Lower leg skin (tissue), 3 donors: Measurements from ENCODE around the gene C16orf90.
A peak's percentile ranks its signal among the peaks of the same experiment; 100 is the strongest.

ENCODE experiments used
- POLR2A ChIP-seq, 2 donors: fragments of 450-650 bp; IDR thresholded peaks; one replicate each; pipeline ENCODE4 v1.6.1; 2016 to 2017; ENCODE audit warnings: antibody characterized with exemption in 2 of 2, mild to moderate bottlenecking in 1 of 2, moderate library complexity in 1 of 2
- TF ChIP-seq, protein P1 (sequence below), 3 donors: fragments of 450-650 bp; IDR thresholded peaks; one replicate each; pipeline ENCODE4 v1.5.1; 2016; ENCODE audit warnings: antibody characterized with exemption in 3 of 3, mild to moderate bottlenecking in 3 of 3, moderate library complexity in 2 of 3

DNA sequence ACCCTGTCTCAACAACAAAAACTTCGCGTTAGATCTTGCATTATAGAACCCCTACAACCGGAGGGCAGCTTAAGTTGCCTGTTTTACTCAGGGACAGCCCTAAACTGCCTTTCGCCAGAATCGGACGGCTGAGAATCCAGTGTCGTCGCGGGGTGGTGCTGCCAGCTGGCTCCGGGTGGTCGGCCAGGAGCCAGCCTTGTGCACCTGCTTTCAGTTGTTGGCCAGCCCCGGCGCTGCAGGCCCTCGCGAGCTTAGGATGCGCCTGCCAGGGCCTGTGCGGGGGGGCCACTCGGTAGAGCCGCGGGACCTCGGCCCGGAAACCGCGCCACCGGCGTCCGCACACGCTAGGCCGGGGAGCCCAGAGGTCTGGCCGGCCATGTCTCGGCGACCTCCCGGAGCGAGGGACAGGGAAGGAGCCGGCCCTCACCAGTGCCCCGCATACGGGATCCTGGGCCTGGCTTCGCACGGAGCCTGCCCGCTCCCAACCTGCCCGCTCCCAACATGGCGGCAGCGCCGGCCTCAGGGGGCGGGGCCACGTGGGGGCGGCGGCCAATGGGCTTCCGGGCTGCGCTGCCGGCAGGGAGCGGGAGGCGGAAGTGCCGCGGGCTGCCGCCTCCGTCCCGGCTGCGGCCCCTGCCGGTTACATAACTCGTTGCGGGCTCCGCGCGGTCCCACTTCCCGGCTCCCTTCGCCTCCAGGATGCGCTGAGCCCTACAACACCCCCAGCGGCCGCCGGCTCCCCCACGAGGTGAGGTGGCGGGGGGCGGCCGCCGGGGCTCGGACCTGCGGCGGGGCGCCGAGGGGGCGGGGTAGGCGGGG lies 37.6 kb downstream of the C16orf90 start:
- TF ChIP-seq, protein P1, sequence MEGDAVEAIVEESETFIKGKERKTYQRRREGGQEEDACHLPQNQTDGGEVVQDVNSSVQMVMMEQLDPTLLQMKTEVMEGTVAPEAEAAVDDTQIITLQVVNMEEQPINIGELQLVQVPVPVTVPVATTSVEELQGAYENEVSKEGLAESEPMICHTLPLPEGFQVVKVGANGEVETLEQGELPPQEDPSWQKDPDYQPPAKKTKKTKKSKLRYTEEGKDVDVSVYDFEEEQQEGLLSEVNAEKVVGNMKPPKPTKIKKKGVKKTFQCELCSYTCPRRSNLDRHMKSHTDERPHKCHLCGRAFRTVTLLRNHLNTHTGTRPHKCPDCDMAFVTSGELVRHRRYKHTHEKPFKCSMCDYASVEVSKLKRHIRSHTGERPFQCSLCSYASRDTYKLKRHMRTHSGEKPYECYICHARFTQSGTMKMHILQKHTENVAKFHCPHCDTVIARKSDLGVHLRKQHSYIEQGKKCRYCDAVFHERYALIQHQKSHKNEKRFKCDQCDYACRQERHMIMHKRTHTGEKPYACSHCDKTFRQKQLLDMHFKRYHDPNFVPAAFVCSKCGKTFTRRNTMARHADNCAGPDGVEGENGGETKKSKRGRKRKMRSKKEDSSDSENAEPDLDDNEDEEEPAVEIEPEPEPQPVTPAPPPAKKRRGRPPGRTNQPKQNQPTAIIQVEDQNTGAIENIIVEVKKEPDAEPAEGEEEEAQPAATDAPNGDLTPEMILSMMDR (IDR thresholded peaks at IDR 0.05) = no peak
- peak in 1 of 2 donors; percentile 13 for TF ChIP-seq POLR2A (IDR thresholded peaks at IDR 0.05)
